Kidney (tissue), 14 donors: ENCODE measurements around the gene CHMP4A. TPM values are rescaled to one million over a fixed set of nuclear protein-coding genes. Genes with fewer than 3 reads are reported as not detected.
"Not testable (repeated sequence)": the region's sequence is repeated elsewhere in the genome, so short reads cannot be mapped to it uniquely, and the experiment has no call there.

Source experiments
- DNase-seq, 5 donors: peaks; one replicate each; pipeline ENCODE4 v3.0.0-alpha.2; 2013 to 2020
- FAIRE-seq: peaks from 2 replicates; lab custom pipeline; 2012; peaks lifted over from hg19 to GRCh38; lab: Jason Lieb, UNC
- H3K27ac ChIP-seq, 2 donors: one replicate each; pipeline ENCODE4 v1.7.0; 2013; ENCODE audit warnings: low read depth in 2 of 2, low read length in 2 of 2, inconsistent platforms in 1 of 2
- H3K27me3 ChIP-seq: one replicate; pipeline ENCODE4 v1.7.1; 2013; ENCODE audit warnings: low read length, inconsistent platforms; ENCODE audit not compliant: control insufficient read depth, insufficient read depth
- H3K36me3 ChIP-seq, 3 donors: one replicate each; pipeline versions ENCODE4 v1.7.0 to v1.7.1; 2013; ENCODE audit warnings: low read length in 3 of 3, control low read depth in 1 of 3, inconsistent platforms in 1 of 3; ENCODE audit not compliant: insufficient read depth in 3 of 3, control insufficient read depth in 2 of 3
- H3K4me1 ChIP-seq, 3 donors: one replicate each; pipeline versions ENCODE4 v1.7.0 to v1.7.1; 2013; ENCODE audit warnings: low read length in 3 of 3, inconsistent platforms in 1 of 3, low read depth in 1 of 3; ENCODE audit not compliant: control insufficient read depth in 2 of 3, insufficient read depth in 2 of 3
- H3K4me3 ChIP-seq, 3 donors: one replicate each; pipeline versions ENCODE4 v1.7.0 to v1.8.1; 2013; ENCODE audit warnings: low read length in 3 of 3, control low read depth in 1 of 3, inconsistent platforms in 1 of 3
- H3K9ac ChIP-seq, 3 donors: one replicate each; pipeline versions ENCODE4 v1.7.0 to v1.7.1; 2013; ENCODE audit warnings: low read length in 3 of 3, control low read depth in 1 of 3, inconsistent platforms in 1 of 3
- H3K9me3 ChIP-seq, 3 donors: one replicate each; pipeline versions ENCODE4 v1.7.0 to v1.7.1; 2013; ENCODE audit warnings: low read length in 3 of 3, control low read depth in 1 of 3, inconsistent platforms in 1 of 3; ENCODE audit not compliant: control insufficient read depth in 2 of 3, insufficient read depth in 1 of 3
- intact Hi-C: fragments of 100-400 bp; cut with DNase I; formaldehyde crosslinking; loops from one replicate; pipeline ENCODE4 v1.11.1; 2022
- polyA plus RNA-seq: library from polyadenylated mRNA; stranded (reverse); fragments of 350-450 nt; fragmentation: Illumina TruSeq; extraction: RNeasy Lipid Tissue Mini Kit (QIAGEN cat#74804); gene quantifications from one replicate; pipeline ENCODE4 v1.2.3, GENCODE V29; 2014; ENCODE audit warnings: low read depth, low replicate concordance; ENCODE audit not compliant: insufficient read depth
- total RNA-seq: library from RNA; stranded (reverse); fragmentation: NEBNext Ultra II Directional; extraction: Animal tissue kit (Norgen Biotek cat#: 25700); gene quantifications from one replicate; pipeline ENCODE4 v1.2.1, GENCODE V29; 2021
- TF ChIP-seq, protein P1 (sequence below): IDR thresholded peaks from 3 replicates; pipeline ENCODE4 v1.5.1; 2012; ENCODE audit warnings: mild to moderate bottlenecking, moderate library complexity, borderline replicate concordance; ENCODE audit not compliant: insufficient read depth; ENCODE audit errors: extremely low read depth
- donor health status: control.
- donor health status: control.
- donor health status: control.
- donor health status: control.
- donor health status: control.
- donor health status: DM: yes; HTN: yes; CAD: no.
- donor health status: Normal renal cell carcinoma (clear cell type).

CHMP4A gene
- total and polyA plus RNA-seq, 2 donors from 2014 or later = 65.1 to 72.2 TPM

DNA sequence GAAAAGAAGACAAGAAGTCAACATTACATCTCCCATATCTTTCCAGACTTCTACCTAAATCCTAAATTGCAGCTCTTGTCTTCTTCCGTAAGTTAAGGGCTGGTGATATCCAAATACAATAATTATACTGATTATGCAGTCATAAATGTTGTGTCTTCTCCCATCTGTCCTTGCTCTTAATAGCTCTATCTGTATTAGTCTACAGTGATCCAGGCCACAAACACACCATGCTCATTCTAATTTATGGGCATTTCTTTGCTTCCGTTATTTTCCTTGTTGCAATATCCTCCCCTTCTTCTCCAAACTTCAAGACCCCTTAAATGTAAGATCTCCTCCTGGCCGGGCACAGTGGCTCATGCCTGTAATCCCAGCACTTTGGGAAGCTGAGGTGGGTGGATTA is 6.2 kb upstream of the CHMP4A start:
- TF ChIP-seq, protein P1, sequence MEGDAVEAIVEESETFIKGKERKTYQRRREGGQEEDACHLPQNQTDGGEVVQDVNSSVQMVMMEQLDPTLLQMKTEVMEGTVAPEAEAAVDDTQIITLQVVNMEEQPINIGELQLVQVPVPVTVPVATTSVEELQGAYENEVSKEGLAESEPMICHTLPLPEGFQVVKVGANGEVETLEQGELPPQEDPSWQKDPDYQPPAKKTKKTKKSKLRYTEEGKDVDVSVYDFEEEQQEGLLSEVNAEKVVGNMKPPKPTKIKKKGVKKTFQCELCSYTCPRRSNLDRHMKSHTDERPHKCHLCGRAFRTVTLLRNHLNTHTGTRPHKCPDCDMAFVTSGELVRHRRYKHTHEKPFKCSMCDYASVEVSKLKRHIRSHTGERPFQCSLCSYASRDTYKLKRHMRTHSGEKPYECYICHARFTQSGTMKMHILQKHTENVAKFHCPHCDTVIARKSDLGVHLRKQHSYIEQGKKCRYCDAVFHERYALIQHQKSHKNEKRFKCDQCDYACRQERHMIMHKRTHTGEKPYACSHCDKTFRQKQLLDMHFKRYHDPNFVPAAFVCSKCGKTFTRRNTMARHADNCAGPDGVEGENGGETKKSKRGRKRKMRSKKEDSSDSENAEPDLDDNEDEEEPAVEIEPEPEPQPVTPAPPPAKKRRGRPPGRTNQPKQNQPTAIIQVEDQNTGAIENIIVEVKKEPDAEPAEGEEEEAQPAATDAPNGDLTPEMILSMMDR = no peak
- DNase-seq = no peak
- no peaks in the 10 kb centered on the region for H3K9me3 ChIP-seq
- no peak overlapping the region for H3K9ac ChIP-seq
- H3K4me3 ChIP-seq = no peak overlapping the region
- H3K36me3 ChIP-seq = peaks cover 0 to 2% (median 0%) of the 10 kb centered on the region in 3 donors
- no peak for FAIRE-seq
- no peaks in the 10 kb centered on the region for H3K27me3 ChIP-seq
- intact Hi-C loops = no loop called here
- no peak overlapping the region for H3K27ac ChIP-seq
- H3K4me1 ChIP-seq = peaks cover 0 to 6% (median 0%) of the 10 kb centered on the region in 3 donors

DNA sequence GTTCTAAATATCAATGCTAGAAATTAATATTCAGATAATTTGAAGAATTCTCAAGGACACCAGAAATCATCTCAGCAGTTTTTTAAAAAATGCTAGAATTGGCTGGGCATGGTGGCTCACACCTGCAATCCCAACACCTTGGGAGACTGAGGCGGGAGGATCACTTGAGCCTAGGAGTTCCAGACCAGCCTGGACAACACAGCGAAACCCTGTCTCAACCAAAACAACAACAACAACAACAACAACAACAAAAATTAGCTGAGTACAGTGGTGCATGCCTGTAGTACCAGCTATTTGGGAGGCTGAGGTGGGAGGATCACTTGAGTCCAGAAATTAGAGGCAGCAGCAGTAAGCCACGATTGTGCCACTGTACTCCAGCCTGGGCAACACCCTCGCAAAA is 5.8 kb upstream of the CHMP4A start:
- TF ChIP-seq, protein P1 = no peak
- Histone ChIP-seq H3K9ac (no peak overlapping the region), H3K36me3 (peaks cover 0 to 2% (median 0%) of the 10 kb centered on the region in 3 donors), H3K4me3 (no peak overlapping the region), H3K27me3 (no peaks in the 10 kb centered on the region), H3K4me1 (peaks cover 0 to 6% (median under 1%) of the 10 kb centered on the region in 3 donors), H3K9me3 (no peaks in the 10 kb centered on the region), H3K27ac (no peak overlapping the region)
- FAIRE-seq (no peak), DNase-seq (no peak)
- intact Hi-C loops = no loop called here

DNA sequence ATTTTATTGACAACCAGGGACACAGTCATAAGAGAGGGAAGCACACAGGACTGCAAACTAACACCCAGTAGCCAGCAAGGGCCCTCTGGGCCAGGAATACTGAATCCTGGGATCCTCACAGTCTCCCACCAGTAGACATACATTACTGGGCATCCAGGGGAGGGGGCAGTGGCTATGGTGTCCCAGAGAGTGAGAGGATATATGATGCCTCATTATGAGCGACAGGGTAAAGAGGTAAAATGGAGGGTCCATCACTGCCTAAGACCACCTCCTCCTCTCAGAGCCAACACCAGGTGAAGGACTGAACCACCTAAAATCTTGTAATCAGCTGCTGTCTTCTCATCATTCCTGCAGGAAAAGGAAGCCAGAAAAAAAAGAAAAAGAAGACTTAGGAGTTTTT is 3.6 kb upstream of the CHMP4A start:
- H3K27ac ChIP-seq, H3K9me3 ChIP-seq, H3K4me3 ChIP-seq, H3K36me3 ChIP-seq, H3K27me3 ChIP-seq, intact Hi-C loops, DNase-seq, FAIRE-seq, H3K9ac ChIP-seq: not testable (repeated sequence)
- peaks cover 3 to 11% (median 3%) of the 10 kb centered on the region in 3 donors for H3K4me1 ChIP-seq

DNA sequence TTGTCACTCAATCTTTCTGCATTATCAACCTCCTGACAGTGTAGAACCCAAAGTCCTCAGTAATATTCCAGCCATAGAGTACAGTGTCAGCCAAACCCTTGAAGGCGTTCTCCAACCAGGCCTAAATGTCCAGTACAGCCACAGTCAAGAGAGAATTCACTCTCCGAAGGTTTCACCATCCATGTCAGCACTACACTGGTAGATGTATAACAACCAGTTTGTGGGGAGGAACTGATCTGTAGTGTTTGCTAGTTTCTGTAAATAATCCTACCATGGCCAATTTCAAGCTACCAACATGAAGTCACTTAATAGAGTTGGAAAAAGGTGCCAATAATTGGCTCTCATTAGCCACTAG is 3.0 kb upstream of the CHMP4A start:
- H3K36me3 ChIP-seq = peaks cover 0 to 4% (median 2%) of the 10 kb centered on the region in 3 donors
- intact Hi-C loops = no loop called here
- no peaks in the 10 kb centered on the region for H3K9me3 ChIP-seq
- H3K27ac ChIP-seq = no peak overlapping the region
- H3K27me3 ChIP-seq = no peaks in the 10 kb centered on the region
- TF ChIP-seq, protein P1 = no peak
- H3K4me3 ChIP-seq = peak overlapping the region in 2 of 3 donors; percentile 98 to 99
- H3K9ac ChIP-seq = no peak overlapping the region
- DNase-seq (no peak), FAIRE-seq (no peak)
- peaks cover 3 to 11% (median 3%) of the 10 kb centered on the region in 3 donors for H3K4me1 ChIP-seq
